ENCODE data around the gene RNF227. TPM values are rescaled to one million over a fixed set of nuclear protein-coding genes. Genes with fewer than 3 reads are reported as not detected.
A peak's percentile ranks its signal among the peaks of the same experiment; 100 is the strongest.

The RNF227 gene
- total RNA-seq, 1 experiment from 2014 or later: 1.8 TPM

- no peak for DNase-seq (ENCODE audit: low spot score)
These were observed 14.9 kb upstream of the RNF227 start for GRCh38 chr17:7930841-7931631.

- DNase-seq (ENCODE audit: low spot score): no peak
These were observed 13.3 kb upstream of the RNF227 start, which contains the start of gene KCNAB3 for GRCh38 chr17:7929158-7930023. Gene KCNAB3 (minus strand): TSS chr17:7929856. CDS start chr17:7929435, 421 bp downstream.

- DNase-seq (ENCODE audit: low spot score): no peak
These were observed 11.5 kb upstream of the RNF227 start for GRCh38 chr17:7927596-7927995.

- DNase-seq (ENCODE audit: low spot score): no peak
These were observed 6.9 kb upstream of the RNF227 start for GRCh38 chr17:7922845-7923628.

- no peak for DNase-seq (ENCODE audit: low spot score)
These were observed 6.3 kb upstream of the RNF227 start for GRCh38 chr17:7922269-7922844.

- DNase-seq (ENCODE audit: low spot score): peak; percentile 49
These were observed 719 bp upstream of the RNF227 start for GRCh38 chr17:7916808-7917207.

GRCh38 chr17:7916385-7916682, 245 bp upstream of the RNF227 start:
- DNase-seq (ENCODE audit: low spot score): no peak

GRCh38 chr17:7915179-7915610, 894 bp downstream of the RNF227 start:
- DNase-seq (ENCODE audit: low spot score): no peak

- peak; percentile 71 for DNase-seq (ENCODE audit: low spot score)
These were observed 3.1 kb downstream of the RNF227 start for GRCh38 chr17:7912927-7913524.

GRCh38 chr17:7911116-7911515, 5.0 kb downstream of the RNF227 start:
- DNase-seq (ENCODE audit: low spot score): no peak

GRCh38 chr17:7910711-7911110, 5.4 kb downstream of the RNF227 start:
- no peak for DNase-seq (ENCODE audit: low spot score)

- DNase-seq (ENCODE audit: low spot score): no peak
These were observed 5.8 kb downstream of the RNF227 start for GRCh38 chr17:7910281-7910680.

- no peak for DNase-seq (ENCODE audit: low spot score)
These were observed 7.0 kb downstream of the RNF227 start for GRCh38 chr17:7909089-7909488.

GRCh38 chr17:7903154-7904103, 12.7 kb downstream of the RNF227 start:
- no peak for DNase-seq (ENCODE audit: low spot score)

GRCh38 chr17:7897773-7898172, 18.3 kb downstream of the RNF227 start:
- peak; percentile 25 for DNase-seq (ENCODE audit: low spot score)

GRCh38 chr17:7897090-7897489, 19.0 kb downstream of the RNF227 start:
- peak; percentile 40 for DNase-seq (ENCODE audit: low spot score)

GRCh38 chr17:7894866-7895265, 21.2 kb downstream of the RNF227 start:
- no peak for DNase-seq (ENCODE audit: low spot score)

- DNase-seq (ENCODE audit: low spot score): no peak
These were observed 21.9 kb downstream of the RNF227 start for GRCh38 chr17:7894226-7894625.

GRCh38 chr17:7893187-7893880, 22.8 kb downstream of the RNF227 start:
- DNase-seq (ENCODE audit: low spot score): no peak
